Esophagus muscularis mucosa (tissue), 4 donors: ENCODE data around the gene PYGB. TPM values are rescaled to one million over a fixed set of nuclear protein-coding genes. Genes with fewer than 3 reads are reported as not detected.

Experiments used
- DNase-seq: peaks from one replicate; pipeline ENCODE4 v3.0.0-alpha.2; 2017; ENCODE audit errors: extremely low spot score
- H3K27ac ChIP-seq, 4 donors: fragments of 200-600 bp; sonication (generic); replicated peaks in 1 of 4; 1 replicate in 3 of 4; 2 replicates in 1 of 4; pipeline ENCODE4 v1.5.1; 2016 to 2019; ENCODE audit warnings: mild to moderate bottlenecking in 1 of 4
- H3K27me3 ChIP-seq, 4 donors: fragments of 200-600 bp; sonication (generic); one replicate each; pipeline versions ENCODE4 v1.5.1 to v1.6.0; 2016 to 2019
- H3K36me3 ChIP-seq, 4 donors: fragments of 200-600 bp; sonication (generic); one replicate each; pipeline ENCODE4 v1.5.1; 2016 to 2019
- H3K4me1 ChIP-seq, 4 donors: fragments of 200-600 bp; sonication (generic); one replicate each; pipeline ENCODE4 v1.5.1; 2016 to 2019
- H3K4me3 ChIP-seq, 4 donors: fragments of 200-600 bp; sonication (generic); 1 replicate in 2 of 4; 2 replicates in 2 of 4; pipeline ENCODE4 v1.5.1; 2016 to 2019; ENCODE audit warnings: mild to moderate bottlenecking in 4 of 4, moderate library complexity in 1 of 4
- H3K9me3 ChIP-seq, 4 donors: fragments of 200-600 bp; sonication (generic); 1 replicate in 3 of 4; 2 replicates in 1 of 4; pipeline ENCODE4 v1.5.1; 2016 to 2019
- EP300 ChIP-seq: sonication (generic); formaldehyde crosslinking; IDR thresholded peaks from one replicate; pipeline ENCODE4 v1.6.1; 2017; ENCODE audit warnings: antibody characterized with exemption
- POLR2A ChIP-seq: fragments of 450-650 bp; IDR thresholded peaks from one replicate; pipeline ENCODE4 v1.6.1; 2017; ENCODE audit warnings: antibody characterized with exemption, moderate library complexity, mild to moderate bottlenecking, low read depth
- POLR2AphosphoS5 ChIP-seq, 2 donors: sonication (generic); formaldehyde crosslinking; IDR thresholded peaks; one replicate each; pipeline ENCODE4 v1.6.1; 2017; ENCODE audit warnings: antibody characterized with exemption in 2 of 2
- WGBS: methylation state at CpG from one replicate; pipeline ENCODE4 v1.1.5; 2018; 5-methylcytosine and 5-hydroxymethylcytosine counted together
- intact Hi-C: fragments of 100-400 bp; cut with DNase I; formaldehyde crosslinking; loops from one replicate; pipeline ENCODE4 v1.15.1; 2023
- total RNA-seq, 4 donors: library from RNA; depleted of rRNA; stranded (reverse); fragments of >200 nt; gene quantifications; one replicate each; pipeline versions ENCODE4 v1.1.0 to v1.2.1, GENCODE V29; 2016
- TF ChIP-seq, protein P1 (sequence below), 3 experiments: fragments of 200-600 bp in 2 of 3; fragments of 450-650 bp in 1 of 3; sonication (generic) in 2 of 3; IDR thresholded peaks; one replicate each; pipeline ENCODE4 v1.5.1; 2017 to 2019; ENCODE audit warnings: antibody characterized with exemption in 3 of 3, mild to moderate bottlenecking in 2 of 3, moderate library complexity in 1 of 3

PYGB gene
- total RNA-seq, 4 donors from 2014 or later: 398 to 632 (median 462) TPM

DNA sequence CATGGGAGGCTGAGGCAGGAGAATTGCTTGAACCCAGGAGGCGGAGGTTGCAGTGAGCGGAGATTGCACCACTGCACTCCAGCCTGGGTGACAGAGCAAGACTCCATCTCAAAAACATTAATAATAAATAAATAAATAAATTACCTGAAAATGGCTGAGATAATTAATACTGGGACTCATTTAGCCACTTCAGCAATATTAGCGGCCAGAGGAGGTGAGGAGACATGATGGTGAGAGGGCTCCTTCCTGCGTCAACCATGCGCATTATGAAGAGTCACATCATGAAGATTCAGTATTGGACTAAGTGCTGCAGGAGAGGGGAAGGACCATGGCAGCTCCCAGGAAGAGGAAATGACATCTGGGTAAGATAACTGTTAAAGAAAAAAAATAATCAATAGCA is 2.9 kb upstream of the PYGB start:
- no peak for DNase-seq
- intact Hi-C loops: loop anchor here (5.0 to 10.0 kb wide), 3 partner anchors 48 to 250 kb away; partner anchors contain the start of genes ACSS1, APMAP and ENTPD6
- WGBS: 97% methylated on average over 5 of the region's 5 CpGs
- no peak overlapping the region for H3K4me3 ChIP-seq
- peaks cover 18 to 33% (median 21%) of the 10 kb centered on the region in 4 donors for H3K4me1 ChIP-seq
- TF ChIP-seq, protein P1, sequence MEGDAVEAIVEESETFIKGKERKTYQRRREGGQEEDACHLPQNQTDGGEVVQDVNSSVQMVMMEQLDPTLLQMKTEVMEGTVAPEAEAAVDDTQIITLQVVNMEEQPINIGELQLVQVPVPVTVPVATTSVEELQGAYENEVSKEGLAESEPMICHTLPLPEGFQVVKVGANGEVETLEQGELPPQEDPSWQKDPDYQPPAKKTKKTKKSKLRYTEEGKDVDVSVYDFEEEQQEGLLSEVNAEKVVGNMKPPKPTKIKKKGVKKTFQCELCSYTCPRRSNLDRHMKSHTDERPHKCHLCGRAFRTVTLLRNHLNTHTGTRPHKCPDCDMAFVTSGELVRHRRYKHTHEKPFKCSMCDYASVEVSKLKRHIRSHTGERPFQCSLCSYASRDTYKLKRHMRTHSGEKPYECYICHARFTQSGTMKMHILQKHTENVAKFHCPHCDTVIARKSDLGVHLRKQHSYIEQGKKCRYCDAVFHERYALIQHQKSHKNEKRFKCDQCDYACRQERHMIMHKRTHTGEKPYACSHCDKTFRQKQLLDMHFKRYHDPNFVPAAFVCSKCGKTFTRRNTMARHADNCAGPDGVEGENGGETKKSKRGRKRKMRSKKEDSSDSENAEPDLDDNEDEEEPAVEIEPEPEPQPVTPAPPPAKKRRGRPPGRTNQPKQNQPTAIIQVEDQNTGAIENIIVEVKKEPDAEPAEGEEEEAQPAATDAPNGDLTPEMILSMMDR (IDR thresholded peaks at IDR 0.05): no peak
- no peak for TF ChIP-seq EP300
- H3K27me3 ChIP-seq: no peaks in the 10 kb centered on the region
- no peaks in the 10 kb centered on the region for H3K36me3 ChIP-seq
- H3K27ac ChIP-seq: no peak overlapping the region
- H3K9me3 ChIP-seq: no peaks in the 10 kb centered on the region

DNA sequence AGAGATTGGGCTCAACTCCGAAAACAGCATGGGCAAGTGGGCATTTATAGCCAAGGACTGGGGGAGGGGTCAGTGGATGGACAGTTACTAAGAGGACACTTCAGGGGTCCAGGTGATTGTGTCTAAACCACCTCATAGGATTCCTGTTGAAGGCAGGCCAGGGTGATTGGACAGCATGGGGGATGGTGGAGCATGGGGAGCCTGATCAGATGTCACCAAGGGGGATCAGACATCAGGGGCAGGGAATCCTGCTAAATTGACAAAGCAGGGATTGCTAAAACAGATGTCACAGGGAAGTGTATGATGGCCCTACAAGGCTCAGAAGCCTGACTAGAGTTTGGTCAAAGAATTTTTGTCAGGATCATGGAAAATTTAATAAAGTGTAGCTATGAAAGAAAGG is 2.4 kb upstream of the PYGB start:
- no peak overlapping the region for H3K4me3 ChIP-seq
- TF ChIP-seq POLR2A (no peak), EP300 (no peak), POLR2AphosphoS5 (IDR thresholded peaks at IDR 0.05) (no peak)
- TF ChIP-seq, protein P1 (IDR thresholded peaks at IDR 0.05): no peak
- DNase-seq: no peak
- no peak overlapping the region for H3K27ac ChIP-seq
- H3K27me3 ChIP-seq: no peaks in the 10 kb centered on the region
- H3K9me3 ChIP-seq: no peaks in the 10 kb centered on the region
- 94% methylated on average over 1 of the region's 1 CpG for WGBS
- intact Hi-C loops: loop anchor here (5.0 to 10.0 kb wide), 3 partner anchors 48 to 251 kb away; partner anchors contain the start of genes ACSS1, APMAP and ENTPD6
- H3K36me3 ChIP-seq: no peaks in the 10 kb centered on the region
- peaks cover 19 to 35% (median 23%) of the 10 kb centered on the region in 4 donors for H3K4me1 ChIP-seq

DNA sequence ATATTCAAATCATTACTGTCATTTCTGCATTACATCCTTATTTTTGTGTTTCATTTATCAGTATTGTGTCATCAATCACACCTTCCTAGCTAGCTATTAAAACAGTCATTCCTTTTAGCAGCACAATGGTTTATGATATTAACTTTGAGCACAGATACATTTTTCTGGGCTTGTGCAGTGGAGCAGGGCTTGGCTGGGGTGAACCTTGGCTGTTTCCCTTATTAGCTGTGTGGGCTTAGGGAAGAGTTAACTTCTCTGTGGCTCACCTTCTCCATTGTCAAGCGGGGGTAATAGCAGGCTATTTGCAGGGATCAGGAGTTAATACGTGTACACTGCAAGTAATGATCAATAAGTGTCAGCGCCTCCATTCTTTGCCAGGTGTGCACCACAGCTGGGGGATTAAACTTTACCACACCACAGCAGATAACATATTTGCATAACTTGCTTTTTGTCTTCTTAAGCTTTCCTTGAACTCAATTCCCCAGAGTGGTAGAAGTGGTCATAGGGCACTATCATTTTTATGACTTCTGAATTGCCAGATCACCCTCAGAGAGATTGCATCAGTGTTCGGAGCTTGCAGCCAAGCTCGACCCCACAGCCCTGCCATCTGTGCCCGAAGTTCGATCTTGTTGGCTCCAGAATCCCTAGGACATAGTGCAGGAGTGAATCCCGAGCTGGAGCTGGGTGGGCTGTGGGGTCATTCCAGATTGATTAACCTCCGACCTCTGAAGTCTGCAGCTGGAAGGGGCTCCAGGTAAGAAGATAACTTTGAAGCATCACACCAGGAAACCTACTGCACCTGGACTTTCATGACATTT is 1.5 kb upstream of the PYGB start:
- no peaks in the 10 kb centered on the region for H3K36me3 ChIP-seq
- H3K27me3 ChIP-seq: no peaks in the 10 kb centered on the region
- intact Hi-C loops: loop anchor here (5.0 to 10.0 kb wide), 3 partner anchors 49 to 252 kb away; partner anchors contain the start of genes ACSS1, APMAP and ENTPD6
- WGBS: 83% methylated on average over 9 of the region's 9 CpGs
- H3K9me3 ChIP-seq: no peaks in the 10 kb centered on the region
- H3K4me3 ChIP-seq: peak overlapping the region; percentile 95 to 98 (median 96)
- peak overlapping the region; percentile 96 to 99 (median 98) for H3K27ac ChIP-seq
- no peak for DNase-seq
- TF ChIP-seq, protein P1 (IDR thresholded peaks at IDR 0.05): no peak
- TF ChIP-seq POLR2AphosphoS5 (IDR thresholded peaks at IDR 0.05): no peak
- no peak for TF ChIP-seq EP300
- no peak for TF ChIP-seq POLR2A
- peaks cover 26 to 44% (median 33%) of the 10 kb centered on the region in 4 donors for H3K4me1 ChIP-seq

- DNase-seq: no peak
- no peaks in the 10 kb centered on the region for H3K36me3 ChIP-seq
- whole genome bisulfite sequencing: 39% methylated on average over 8 of the region's 24 CpGs
- TF ChIP-seq POLR2A (no peak), POLR2AphosphoS5 (IDR thresholded peaks at IDR 0.05) (peak in 1 of 2 donors; percentile 50)
- TF ChIP-seq, protein P1 (IDR thresholded peaks at IDR 0.05): peak; percentile 44 to 67 (median 49)
- peak overlapping the region; percentile 95 to 98 (median 96) for H3K4me3 ChIP-seq
- intact Hi-C loops: loop anchor here (5.0 to 10.0 kb wide), 3 partner anchors 50 to 252 kb away; partner anchors contain the start of genes ACSS1, APMAP and ENTPD6
- H3K4me1 ChIP-seq: peaks cover 31 to 51% (median 39%) of the 10 kb centered on the region in 4 donors
- no peaks in the 10 kb centered on the region for H3K27me3 ChIP-seq
- H3K27ac ChIP-seq: peak overlapping the region; percentile 96 to 99 (median 98)
- H3K9me3 ChIP-seq: no peaks in the 10 kb centered on the region
These were observed 826 bp upstream of the PYGB start for GRCh38 chr20:25247000-25247517.
